GM18951 (cell line): ENCODE measurements around the gene TBC1D16.

ENCODE experiments used
- POLR2A ChIP-seq: IDR thresholded peaks from 4 replicates; pipeline ENCODE4 v1.6.1; 2011; ENCODE audit warnings: mild to moderate bottlenecking; ENCODE audit not compliant: insufficient read length, insufficient read depth; ENCODE audit errors: extremely low read depth
- in situ Hi-C: fragments of 300-500 bp; cut with MboI; formaldehyde crosslinking; loops from one replicate; pipeline ENCODE4 v1.12.0; 2022; ENCODE audit warnings: low sequenced_read_pairs, mixed read lengths, inconsistent platforms; ENCODE audit not compliant: unreplicated experiment

The TBC1D16 gene

GRCh38 chr17:79921411-79922115 lies 114.1 kb downstream of the TBC1D16 start:
- no peak for TF ChIP-seq POLR2A
- in situ Hi-C loops, result no loop called here

DNA sequence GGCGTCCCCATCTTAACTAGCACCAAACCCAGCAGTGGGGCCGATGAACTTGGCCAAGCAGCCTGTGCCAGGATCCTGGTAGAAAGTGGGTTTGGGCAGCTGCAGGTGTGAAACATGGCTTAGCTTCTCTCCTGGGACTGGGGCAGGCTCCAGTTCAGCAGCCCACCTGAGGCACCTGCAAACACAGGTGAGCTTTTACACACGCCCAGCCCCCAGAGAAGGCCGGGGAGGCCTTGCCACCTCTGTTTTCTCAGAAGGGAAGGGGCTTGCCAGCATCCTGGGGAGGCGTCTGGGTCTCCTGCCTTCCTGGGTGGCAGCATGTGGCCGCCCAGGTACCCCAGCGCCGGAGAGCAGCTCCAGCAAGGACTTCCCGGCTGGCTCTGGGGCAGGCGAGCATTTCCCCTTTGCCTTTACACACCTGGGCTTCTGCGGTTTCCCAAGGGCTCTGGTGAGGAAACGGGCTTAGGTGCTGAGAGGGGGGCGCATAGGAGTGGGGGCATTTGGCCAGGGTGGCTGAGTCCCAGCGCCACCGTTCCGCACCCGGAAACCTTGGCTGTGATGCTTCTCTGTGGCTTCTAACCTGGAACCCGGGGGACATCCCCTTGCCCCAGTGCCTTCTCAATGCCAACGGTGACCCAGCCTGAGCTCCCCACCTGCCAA lies 114.8 kb downstream of the TBC1D16 start:
- no peak for TF ChIP-seq POLR2A
- in situ Hi-C loops, result no loop called here

GRCh38 chr17:79919862-79920720 lies 115.6 kb downstream of the TBC1D16 start:
- in situ Hi-C loops, result no loop called here
- TF ChIP-seq POLR2A, result no peak

DNA sequence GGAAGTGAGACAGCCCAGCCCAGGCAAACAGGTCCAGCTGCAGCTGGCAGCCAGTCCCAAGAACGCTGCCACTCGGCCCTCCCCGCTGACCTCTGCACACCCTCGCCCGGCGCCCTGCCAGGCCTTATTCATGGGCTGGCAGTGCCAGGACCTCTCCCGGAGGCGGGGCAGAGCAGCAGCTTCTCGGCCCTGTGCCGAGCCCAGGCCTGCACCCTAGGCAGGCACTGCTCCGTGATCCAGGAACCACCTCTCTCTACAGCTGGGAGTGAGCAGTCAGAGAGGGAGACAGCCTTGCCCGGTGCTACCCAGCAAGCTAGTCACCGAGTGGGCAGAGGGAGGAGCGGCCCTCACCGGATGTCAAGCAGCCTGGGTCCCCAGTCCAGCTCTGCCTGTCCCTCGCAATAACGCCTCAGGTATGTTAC lies 116.5 kb downstream of the TBC1D16 start:
- TF ChIP-seq POLR2A, result no peak
- in situ Hi-C loops, result no loop called here

DNA sequence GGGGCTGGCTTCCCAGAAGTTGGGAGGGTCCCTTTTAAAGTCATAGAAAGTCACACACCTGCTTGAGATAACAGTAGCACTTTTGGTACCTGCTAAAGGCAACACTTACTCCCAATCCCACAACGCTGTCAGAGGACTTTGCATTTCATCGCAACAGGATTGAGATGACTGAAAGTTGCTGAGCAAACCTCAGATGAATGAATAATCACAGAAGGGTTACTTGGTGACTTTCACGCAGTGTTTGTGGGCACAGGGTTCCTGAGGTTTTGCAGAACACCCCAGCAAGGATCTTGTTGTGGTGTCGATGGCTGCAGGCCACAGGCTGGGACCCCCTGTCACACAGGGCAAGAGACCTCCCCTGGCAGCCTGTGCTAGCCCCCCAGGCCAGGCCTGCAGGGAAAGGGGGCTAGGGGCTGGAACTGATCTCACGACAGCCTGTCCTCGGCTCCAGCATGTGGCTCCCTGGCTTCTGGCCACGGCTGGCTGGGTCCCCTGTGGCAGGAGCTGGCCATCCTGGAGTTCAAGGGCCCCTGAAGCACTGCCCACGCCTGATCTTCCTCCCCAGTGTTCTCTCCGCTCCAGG lies 117.0 kb downstream of the TBC1D16 start:
- in situ Hi-C loops, result no loop called here
- no peak for TF ChIP-seq POLR2A

DNA sequence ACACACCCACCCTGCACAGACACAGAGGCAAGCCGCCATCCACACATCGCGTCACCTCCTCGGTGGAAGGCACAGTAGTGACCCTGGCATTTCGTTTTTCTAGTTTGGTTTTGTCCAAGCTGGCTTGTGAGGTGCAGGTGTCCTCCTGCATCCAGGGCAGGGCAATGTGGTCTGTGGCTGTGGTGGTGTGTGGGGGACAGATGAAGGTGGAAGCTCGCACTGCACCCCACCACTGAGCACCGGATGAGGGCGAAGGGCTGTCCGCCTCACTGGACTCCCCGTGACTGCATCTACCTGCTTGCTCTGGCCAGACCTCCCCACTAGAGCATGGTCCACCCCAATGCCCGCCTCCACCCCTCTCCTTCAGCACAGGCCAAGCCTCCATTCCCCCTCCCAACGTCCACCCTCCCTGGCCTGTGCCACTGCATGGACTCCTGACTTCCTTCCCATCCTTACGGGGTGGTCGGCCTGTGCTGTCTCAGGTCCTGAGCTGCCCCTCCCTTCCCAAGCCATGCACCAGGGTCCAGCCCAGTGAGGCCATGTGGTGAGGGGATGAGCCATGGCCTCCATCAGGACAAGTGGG lies 117.7 kb downstream of the TBC1D16 start:
- no peak for TF ChIP-seq POLR2A
- in situ Hi-C loops, result no loop called here

GRCh38 chr17:79916991-79917901 lies 118.4 kb downstream of the TBC1D16 start:
- in situ Hi-C loops, result no loop called here
- TF ChIP-seq POLR2A, result no peak

DNA sequence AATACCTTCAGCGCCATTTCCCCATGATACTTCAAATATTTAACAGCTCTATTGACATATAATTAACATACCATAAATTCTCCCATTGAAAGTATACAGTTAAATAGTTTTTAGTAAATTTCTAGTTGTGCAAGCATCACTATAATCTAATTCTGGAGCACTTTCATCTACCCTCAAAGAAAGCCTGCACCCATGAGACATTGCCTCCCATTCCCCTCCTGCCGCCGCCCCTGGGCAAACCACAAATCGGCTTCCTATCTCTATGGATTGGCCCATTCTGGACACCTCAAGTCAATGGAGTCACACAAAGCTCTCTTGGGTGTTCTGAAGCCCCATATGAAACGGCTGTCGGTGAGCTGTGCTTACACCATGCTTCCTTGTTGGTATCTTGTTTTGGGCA lies 119.2 kb downstream of the TBC1D16 start:
- no peak for TF ChIP-seq POLR2A
- in situ Hi-C loops, result no loop called here

DNA sequence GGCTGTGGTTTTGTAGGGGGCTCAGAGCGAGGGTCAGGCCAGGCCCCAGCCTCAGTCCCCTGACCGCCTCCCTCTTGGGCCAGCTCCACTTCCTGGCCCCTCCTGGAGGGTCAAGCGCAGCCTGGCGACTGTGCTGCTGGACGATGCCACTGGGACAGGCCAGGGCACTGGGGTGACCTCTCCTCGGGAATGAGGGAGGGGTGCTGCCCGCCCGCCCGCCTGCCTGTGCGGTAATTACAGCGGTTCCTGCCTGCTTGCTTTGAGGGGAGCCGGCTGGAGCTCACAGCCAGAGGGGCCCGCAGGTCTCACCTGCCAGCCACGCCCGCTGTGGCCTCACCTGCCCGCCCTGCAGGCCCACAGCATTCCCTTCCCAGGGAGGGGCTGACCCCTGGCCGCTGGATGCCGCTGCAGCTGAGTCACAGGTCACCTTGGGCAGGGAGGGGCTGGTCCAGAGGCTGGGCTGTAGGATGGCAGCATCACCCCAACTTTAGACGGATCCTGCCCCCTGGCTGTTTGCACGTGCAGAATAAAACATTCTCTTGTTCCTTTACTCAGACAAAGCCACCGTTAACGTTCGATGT lies 119.7 kb downstream of the TBC1D16 start:
- TF ChIP-seq POLR2A, result no peak
- in situ Hi-C loops, result no loop called here

DNA sequence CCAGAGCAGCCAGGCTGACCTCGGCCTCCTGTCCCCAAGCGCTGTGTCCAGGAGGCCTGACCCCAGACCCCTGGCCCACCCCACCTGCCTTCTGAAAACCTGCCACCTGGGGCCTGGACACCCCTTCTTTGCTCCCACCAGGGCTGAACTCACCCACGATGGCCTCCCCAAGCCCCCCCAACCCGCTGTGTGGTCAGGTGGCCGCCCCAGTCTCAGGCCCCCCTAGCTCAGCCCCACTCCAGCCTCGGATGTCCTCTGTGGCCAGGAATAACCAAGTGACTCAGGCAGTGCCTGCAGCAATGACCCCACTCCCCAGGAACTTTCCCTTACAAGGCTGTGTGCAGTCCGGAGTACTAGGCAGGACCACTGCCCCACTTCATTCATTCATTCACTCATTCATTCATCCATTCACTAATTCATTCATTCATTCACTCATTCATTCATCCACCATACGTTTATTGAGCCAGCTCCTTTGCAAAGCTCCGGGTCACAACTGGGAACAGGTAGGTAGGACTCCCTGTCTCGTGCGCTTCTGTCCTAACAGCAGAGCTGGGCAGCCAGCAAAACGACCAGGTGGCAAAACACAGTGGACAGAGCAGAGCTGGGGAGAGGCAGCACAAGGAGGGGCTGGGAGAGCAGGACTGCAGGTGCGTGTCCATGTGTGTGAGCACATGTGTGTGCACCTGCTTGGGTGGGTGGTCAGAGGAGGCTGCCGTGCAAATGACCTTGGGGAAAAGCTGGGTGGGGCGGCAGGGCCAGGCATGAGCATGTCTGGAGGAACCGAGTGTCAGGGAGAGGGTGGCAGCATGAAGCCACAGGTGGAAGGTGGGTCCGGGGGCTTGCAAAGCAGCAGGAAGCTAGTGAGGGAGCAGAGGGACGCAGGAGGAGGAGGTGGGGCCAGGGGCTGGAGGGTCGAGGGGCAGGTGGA lies 120.6 kb downstream of the TBC1D16 start:
- TF ChIP-seq POLR2A, result no peak
- in situ Hi-C loops, result no loop called here
